VCaP (cell line): ENCODE results near the gene TTLL7.

Experiments used
- H3K27ac ChIP-seq: fragments of 450-650 bp; 2 replicates; pipeline ENCODE4 v1.5.1; 2017
- TF ChIP-seq, protein P1 (sequence below): fragments of 450-650 bp; conservative IDR thresholded peaks from 2 replicates; pipeline ENCODE4 v1.5.1; 2017; ENCODE audit warnings: mild to moderate bottlenecking, moderate library complexity

Gene TTLL7

DNA sequence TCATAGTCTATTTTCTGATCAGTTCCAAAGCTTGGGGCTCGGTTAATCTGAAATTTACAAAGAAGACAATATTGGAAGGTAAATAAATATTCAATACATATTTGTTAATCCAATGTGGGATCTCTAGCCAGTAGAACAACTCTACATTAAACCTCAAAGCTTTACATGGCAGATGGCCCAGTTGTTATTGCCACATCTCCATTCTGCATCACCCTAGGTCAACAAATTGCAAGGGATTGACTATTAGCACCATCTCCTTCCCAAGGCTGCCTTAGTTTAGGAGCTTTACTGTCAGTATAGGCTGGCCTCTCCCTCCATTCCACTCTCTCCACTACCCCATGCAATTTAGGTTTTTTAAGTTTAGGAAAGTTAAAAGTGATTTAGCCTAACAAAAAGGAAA lies 69.7 kb downstream of the TTLL7 start:
- H3K27ac ChIP-seq, result no peak overlapping the region
- TF ChIP-seq, protein P1, sequence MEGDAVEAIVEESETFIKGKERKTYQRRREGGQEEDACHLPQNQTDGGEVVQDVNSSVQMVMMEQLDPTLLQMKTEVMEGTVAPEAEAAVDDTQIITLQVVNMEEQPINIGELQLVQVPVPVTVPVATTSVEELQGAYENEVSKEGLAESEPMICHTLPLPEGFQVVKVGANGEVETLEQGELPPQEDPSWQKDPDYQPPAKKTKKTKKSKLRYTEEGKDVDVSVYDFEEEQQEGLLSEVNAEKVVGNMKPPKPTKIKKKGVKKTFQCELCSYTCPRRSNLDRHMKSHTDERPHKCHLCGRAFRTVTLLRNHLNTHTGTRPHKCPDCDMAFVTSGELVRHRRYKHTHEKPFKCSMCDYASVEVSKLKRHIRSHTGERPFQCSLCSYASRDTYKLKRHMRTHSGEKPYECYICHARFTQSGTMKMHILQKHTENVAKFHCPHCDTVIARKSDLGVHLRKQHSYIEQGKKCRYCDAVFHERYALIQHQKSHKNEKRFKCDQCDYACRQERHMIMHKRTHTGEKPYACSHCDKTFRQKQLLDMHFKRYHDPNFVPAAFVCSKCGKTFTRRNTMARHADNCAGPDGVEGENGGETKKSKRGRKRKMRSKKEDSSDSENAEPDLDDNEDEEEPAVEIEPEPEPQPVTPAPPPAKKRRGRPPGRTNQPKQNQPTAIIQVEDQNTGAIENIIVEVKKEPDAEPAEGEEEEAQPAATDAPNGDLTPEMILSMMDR, result no peak

DNA sequence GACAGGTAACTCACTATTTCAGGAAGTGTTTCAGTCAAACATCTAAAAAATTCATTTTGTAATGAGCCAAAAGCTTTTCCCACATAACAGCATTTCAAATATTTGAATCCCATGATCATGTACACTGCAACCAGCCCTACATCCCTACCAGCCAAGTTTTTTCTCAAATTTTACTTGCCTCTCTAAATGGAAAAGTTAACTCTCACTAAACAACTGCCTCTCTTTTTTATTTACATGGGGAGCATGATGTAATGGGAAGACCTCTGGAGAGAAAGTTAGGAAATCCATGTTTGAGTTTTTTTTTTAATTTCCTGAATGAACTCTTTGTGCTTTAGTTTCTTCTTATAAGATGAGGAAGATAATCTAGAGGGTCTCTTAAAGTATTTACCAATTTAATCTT lies 70.5 kb downstream of the TTLL7 start:
- TF ChIP-seq, protein P1, result no peak
- H3K27ac ChIP-seq, result no peak overlapping the region

GRCh38 chr1:83927701-83928100 lies 71.2 kb downstream of the TTLL7 start:
- H3K27ac ChIP-seq, result no peak overlapping the region
- TF ChIP-seq, protein P1, result no peak

DNA sequence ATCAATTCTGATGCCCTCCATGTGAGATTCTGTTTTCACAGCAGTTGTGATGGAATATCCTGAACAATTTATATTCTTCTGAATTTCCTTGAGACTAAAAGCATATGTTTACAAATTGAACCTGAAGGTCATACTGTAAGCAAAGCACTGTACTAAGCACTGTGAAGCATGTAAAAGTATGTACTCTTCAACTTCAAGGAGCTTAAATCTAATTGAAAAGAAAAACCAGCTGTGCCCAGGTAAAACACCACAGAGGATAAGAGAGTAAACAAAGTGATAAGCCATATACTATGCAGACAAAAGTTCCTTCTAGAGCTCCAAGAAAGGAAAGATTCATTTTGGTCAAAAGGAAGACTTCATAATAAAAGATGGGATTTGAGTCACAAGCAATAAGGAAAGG lies 71.9 kb downstream of the TTLL7 start:
- H3K27ac ChIP-seq, result no peak overlapping the region
- TF ChIP-seq, protein P1, result no peak

DNA sequence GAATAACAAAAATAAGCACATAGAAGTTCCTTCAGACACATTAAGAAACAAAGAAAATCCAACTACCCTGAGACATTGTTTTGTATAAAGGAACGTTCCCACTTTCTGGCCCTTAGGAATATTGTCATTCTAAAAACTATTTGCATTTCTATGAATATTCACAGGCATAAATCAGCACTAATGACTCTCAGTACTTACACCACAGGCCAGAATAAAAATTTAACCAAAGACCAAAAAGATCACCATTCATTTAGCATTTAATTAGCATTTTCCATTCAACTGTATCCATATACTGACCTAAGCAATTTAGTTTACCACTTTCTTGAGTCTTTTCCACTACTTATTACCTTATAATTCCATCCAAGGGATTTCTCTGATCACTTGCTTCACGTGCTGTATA lies 75.4 kb downstream of the TTLL7 start:
- TF ChIP-seq, protein P1, result no peak
- no peak overlapping the region for H3K27ac ChIP-seq

- TF ChIP-seq, protein P1, result no peak
- H3K27ac ChIP-seq, result no peak overlapping the region
Observed at GRCh38 chr1:83922431-83922830, 76.5 kb downstream of the TTLL7 start.

DNA sequence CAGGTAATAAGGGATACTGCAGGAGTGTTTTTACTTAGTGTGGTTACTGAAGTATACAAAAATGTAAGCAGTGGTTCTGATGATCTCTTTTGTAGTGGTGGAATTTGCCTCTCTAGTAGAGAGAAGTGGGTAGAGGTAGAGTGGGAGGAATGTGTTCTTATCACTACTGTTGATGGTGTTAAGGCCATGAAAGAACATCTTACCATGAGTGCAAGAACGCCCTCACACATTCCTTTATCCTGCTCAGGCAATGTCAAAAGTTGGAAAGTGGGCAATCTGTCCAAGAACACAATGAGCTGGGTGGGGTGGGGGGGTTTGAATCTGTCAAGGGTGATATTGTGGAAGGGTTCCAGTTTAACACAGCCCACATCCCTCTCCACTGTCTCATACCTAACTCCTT lies 78.6 kb downstream of the TTLL7 start:
- no peak overlapping the region for H3K27ac ChIP-seq
- TF ChIP-seq, protein P1, result no peak

DNA sequence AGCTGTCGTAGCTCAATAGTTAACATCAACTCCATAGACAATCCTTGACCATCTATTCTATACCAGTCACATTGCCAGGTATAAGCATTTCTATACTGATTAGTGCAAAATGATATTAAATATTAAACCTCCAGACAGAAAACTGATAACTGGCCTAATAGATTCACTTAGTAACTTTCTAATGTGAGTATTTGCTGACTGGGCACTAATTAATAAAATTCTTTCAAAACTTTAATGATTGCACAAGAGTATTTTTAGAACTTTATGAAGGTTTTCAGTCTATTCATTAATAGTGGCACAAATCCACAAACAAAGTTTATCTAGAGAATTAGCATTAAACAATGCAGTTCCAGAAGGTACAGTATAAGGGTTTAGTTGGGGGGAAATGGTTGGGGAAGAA lies 79.1 kb downstream of the TTLL7 start:
- no peak overlapping the region for H3K27ac ChIP-seq
- TF ChIP-seq, protein P1, result no peak
